NCI-H1417 treated with DMSO at 0.1 percent for 48 hours (cell line): ENCODE measurements around the gene DGKG.

Experiments used
- DNase-seq: peaks from one replicate; lab custom pipeline; 2025; lab: John Stamatoyannopoulos, UW

Gene DGKG

GRCh38 chr3:186318135-186318534, 43.9 kb downstream of the DGKG start:
- DNase-seq: no peak

GRCh38 chr3:186317478-186317877, 44.6 kb downstream of the DGKG start:
- DNase-seq: no peak

- no peak for DNase-seq
Measured at GRCh38 chr3:186316666-186317260, 45.3 kb downstream of the DGKG start.

GRCh38 chr3:186315581-186316354, 46.3 kb downstream of the DGKG start:
- DNase-seq: no peak

- no peak for DNase-seq
Measured at GRCh38 chr3:186314896-186315295, 47.1 kb downstream of the DGKG start.

DNA sequence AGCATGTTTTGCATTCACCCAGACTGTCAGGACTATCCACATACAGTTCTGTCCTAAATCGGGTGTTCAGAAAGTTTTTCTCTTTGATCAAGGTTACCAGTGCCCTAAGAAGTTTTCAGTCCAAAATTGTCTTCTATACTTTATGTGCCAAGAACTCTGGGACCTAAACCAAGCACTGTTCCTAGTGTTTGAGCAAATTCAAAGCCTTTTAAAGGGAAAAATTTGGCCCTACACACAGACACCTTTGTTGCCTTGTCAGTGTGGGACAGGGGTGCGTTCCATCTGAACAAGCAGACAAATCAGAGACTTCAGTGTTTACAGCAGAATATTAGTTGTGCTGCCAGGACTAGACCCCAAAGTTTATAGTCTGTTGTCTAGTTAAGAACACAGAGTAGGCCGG, 50.6 kb downstream of the DGKG start:
- no peak for DNase-seq

GRCh38 chr3:186308549-186308948, 53.5 kb downstream of the DGKG start:
- no peak for DNase-seq

DNA sequence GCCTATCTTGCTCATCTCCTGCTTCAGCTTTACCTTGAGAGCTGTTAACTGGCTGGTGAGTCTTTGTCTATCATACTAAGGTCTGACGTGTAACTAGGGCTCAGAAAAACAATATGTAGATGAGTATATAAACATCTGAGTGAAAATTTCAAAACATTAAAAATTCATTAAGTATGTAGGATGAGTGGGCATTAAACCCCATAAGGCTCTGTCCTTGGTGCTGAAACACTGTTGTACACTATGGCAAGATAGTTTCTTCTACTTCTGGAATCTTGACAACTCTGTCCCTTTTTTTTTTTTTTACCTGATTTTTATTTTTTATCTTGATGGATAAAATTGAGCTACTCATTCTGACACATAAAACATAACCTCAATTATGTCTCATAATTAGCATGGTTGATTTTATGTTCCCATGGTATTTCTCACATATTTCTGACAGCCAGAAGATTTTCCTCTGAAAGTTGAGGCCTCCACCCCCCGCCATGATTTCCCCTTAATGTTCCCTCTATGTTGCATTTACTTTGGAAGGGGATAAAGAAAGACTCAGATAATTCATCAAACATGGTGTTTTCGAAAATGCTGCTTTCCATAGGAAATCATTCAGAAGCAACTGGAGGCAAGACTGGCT, 54.3 kb downstream of the DGKG start:
- DNase-seq: no peak

- no peak for DNase-seq
Measured at GRCh38 chr3:186305286-186305685, 56.7 kb downstream of the DGKG start.

- no peak for DNase-seq
Measured at GRCh38 chr3:186303965-186304364, 58.1 kb downstream of the DGKG start.

GRCh38 chr3:186299327-186299726, 62.7 kb downstream of the DGKG start:
- no peak for DNase-seq

DNA sequence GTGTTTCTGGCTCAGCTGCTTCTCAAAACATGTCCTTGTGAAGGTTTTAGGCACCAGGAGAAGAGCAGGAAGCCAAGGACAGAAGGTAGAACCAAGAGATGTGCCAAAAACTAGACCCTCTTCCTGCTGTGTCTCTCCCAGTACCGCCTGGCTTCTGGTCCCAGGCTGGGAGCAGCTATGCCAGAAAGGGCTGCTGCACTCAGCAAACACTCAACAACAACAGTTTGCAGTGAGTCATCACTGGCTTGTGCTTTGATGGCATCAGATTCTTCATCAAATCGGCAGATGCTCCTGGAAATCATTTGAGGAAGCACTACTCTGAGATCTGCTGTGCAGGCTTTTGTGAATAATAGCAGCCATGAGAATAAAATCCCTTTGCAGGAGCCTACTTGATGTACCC, 63.2 kb downstream of the DGKG start:
- DNase-seq: no peak

GRCh38 chr3:186290796-186291195, 71.2 kb downstream of the DGKG start:
- no peak for DNase-seq

GRCh38 chr3:186287711-186288110, 74.3 kb downstream of the DGKG start:
- no peak for DNase-seq

- no peak for DNase-seq
Measured at GRCh38 chr3:186286114-186286513, 75.9 kb downstream of the DGKG start.

DNA sequence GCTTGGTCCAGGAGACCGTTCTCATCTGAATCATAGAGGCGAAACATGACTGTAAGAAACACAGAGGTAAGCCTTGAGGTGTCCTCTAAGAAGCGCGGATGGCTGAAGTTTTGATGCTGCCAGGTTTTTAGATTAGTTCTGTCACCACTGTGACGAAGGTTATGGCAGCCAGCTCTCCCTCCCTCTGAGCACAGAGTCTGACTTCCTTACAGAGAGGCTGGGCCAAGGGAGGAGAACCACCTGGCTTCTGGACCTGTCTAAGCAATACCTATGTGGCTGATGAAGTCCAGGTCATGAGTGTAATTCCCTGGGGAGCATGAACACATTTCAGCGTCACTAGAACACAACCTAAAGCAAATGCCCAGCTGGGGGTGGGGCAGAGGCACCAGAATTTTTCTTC, 77.4 kb downstream of the DGKG start:
- DNase-seq: no peak

- no peak for DNase-seq
Measured at GRCh38 chr3:186284349-186284652, 77.7 kb downstream of the DGKG start.

DNA sequence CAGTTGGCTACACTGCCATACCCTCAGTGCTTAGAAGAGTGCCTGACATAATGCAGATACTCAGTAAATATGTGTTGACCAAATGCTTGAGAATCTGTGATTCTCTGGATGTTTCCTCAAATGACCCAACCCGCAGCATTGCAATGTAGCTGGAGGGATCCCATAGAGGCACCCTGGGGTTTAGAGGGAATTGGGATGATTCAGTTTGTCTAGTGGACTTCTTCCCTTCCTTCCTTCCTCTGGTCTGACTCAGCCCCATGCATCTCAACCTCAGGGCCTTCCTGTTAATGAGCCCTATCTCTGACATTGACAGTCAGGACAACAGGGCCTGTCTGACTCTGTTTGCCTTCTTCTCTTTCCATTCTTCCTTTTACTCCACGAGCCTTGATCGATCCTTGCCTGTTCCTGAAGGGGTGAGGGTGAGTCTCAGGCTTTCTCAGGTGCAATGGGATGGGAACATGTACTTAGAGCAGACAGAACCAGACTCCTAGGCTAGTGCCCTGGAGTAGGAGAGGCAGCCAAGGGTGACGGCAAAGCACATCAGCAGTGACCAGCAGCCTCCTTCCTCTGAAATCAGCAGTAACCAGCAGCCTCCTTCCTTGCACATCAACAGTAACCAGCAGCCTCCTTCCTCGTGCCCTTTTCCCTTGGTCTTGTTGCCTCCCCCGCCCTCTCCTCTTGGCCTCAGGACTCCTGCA, 78.2 kb downstream of the DGKG start:
- no peak for DNase-seq

- DNase-seq: no peak
Measured at GRCh38 chr3:186283096-186283495, 78.9 kb downstream of the DGKG start.

- DNase-seq: no peak
Measured at GRCh38 chr3:186281176-186281575, 80.9 kb downstream of the DGKG start.

- DNase-seq: no peak
Measured at GRCh38 chr3:186280737-186281136, 81.3 kb downstream of the DGKG start.

- DNase-seq: no peak
Measured at GRCh38 chr3:186277268-186277909, 84.6 kb downstream of the DGKG start.

GRCh38 chr3:186275436-186275835, 86.6 kb downstream of the DGKG start:
- DNase-seq: no peak
